Peyer's patch (tissue), 4 donors: ENCODE measurements around the gene ATP8A1.

Experiments used
- CTCF ChIP-seq, 6 experiments: fragments of 450-650 bp in 4 of 6; fragments of 200-600 bp in 2 of 6; sonication (generic) in 1 of 6; IDR thresholded peaks; one replicate each; pipeline ENCODE4 v1.5.1; 2017 to 2019; ENCODE audit warnings: antibody characterized with exemption in 6 of 6, mild to moderate bottlenecking in 3 of 6, moderate library complexity in 1 of 6
- POLR2A ChIP-seq, 2 donors: fragments of 450-650 bp; IDR thresholded peaks; one replicate each; pipeline ENCODE4 v1.5.1; 2017; ENCODE audit warnings: antibody characterized with exemption in 2 of 2, mild to moderate bottlenecking in 2 of 2, moderate library complexity in 2 of 2

- TF ChIP-seq CTCF (IDR thresholded peaks at IDR 0.05) (no peak), POLR2A (IDR thresholded peaks at IDR 0.05) (no peak)
These were observed 266.1 kb downstream of the ATP8A1 start for GRCh38 chr4:42390622-42391354.
